ENCODE results near the gene CDKAL1.

- TF ChIP-seq REST (IDR thresholded peaks at IDR 0.05; ENCODE audit: borderline replicate concordance) (no peak), REST (CRISPR knock-in tag; IDR thresholded peaks at IDR 0.05; ENCODE audit: low read depth) (no peak), ZNF121 (CRISPR knock-in tag; conservative IDR thresholded peaks at IDR 0.05) (no peak), CXXC5 (CRISPR knock-in tag; IDR thresholded peaks at IDR 0.05) (no peak), CEBPB (tag; IDR thresholded peaks at IDR 0.05) (no peak), ZSCAN32 (CRISPR knock-in tag; IDR thresholded peaks at IDR 0.05) (no peak), RNF2 (IDR thresholded peaks at IDR 0.05) (no peak), POLR2AphosphoS5 (IDR thresholded peaks at IDR 0.05; ENCODE audit: control insufficient read depth, insufficient read depth, low read depth, low read length) (no peak), RAD21 (CRISPR knock-in tag; conservative IDR thresholded peaks at IDR 0.05 in 1 of 2, IDR thresholded peaks at IDR 0.05 in 1 of 2) (no peak), YY1 (IDR thresholded peaks at IDR 0.05; ENCODE audit: borderline replicate concordance in 1 of 3, control insufficient read depth in 1 of 3, extremely low read depth in 1 of 3, insufficient read depth in 3 of 3, insufficient read length in 1 of 3, insufficient replicate concordance in 2 of 3, low read depth in 1 of 3, low read length in 2 of 3) (no peak), ELK3 (CRISPR knock-in tag; IDR thresholded peaks at IDR 0.05) (no peak), POLR2A (conservative IDR thresholded peaks at IDR 0.05) (no peak), FOXO4 (CRISPR knock-in tag; IDR thresholded peaks at IDR 0.05) (no peak), TAF1 (IDR thresholded peaks at IDR 0.05; ENCODE audit: control insufficient read depth, extremely low read depth, insufficient read depth, low read length, severe bottlenecking) (no peak), ZNF407 (IDR thresholded peaks at IDR 0.05; ENCODE audit: low read depth) (no peak)
Observed at GRCh38 chr6:20696676-20697075, 162.4 kb downstream of the CDKAL1 start.

Data from K562 (cell line).